ENCODE measurements around the gene CPNE2.

The CPNE2 gene

DNA sequence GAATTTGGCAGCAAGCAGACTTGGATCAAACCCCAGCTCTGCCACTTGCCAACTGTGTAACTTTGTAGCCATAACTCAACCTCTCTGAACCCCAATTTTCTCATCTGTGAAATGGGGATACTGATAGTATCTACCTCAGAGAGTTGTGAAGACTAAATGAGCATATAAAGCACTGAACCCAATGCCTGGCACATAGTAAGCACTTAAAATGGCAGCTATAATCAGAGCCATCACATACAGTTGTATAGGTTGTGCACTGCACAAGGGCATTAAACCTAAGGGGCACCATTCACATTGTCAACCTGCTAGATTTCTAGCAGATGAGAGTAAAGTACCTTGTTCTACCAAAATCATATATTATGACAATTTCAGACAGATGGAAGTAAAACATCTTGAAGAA, 10.6 kb upstream of the CPNE2 start:
- TF ChIP-seq, protein P1, sequence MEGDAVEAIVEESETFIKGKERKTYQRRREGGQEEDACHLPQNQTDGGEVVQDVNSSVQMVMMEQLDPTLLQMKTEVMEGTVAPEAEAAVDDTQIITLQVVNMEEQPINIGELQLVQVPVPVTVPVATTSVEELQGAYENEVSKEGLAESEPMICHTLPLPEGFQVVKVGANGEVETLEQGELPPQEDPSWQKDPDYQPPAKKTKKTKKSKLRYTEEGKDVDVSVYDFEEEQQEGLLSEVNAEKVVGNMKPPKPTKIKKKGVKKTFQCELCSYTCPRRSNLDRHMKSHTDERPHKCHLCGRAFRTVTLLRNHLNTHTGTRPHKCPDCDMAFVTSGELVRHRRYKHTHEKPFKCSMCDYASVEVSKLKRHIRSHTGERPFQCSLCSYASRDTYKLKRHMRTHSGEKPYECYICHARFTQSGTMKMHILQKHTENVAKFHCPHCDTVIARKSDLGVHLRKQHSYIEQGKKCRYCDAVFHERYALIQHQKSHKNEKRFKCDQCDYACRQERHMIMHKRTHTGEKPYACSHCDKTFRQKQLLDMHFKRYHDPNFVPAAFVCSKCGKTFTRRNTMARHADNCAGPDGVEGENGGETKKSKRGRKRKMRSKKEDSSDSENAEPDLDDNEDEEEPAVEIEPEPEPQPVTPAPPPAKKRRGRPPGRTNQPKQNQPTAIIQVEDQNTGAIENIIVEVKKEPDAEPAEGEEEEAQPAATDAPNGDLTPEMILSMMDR (IDR thresholded peaks at IDR 0.05; ENCODE audit: low read depth, low read length, missing control alignments) = no peak
- no peak for DNase-seq (ENCODE audit: low read depth)

DNA sequence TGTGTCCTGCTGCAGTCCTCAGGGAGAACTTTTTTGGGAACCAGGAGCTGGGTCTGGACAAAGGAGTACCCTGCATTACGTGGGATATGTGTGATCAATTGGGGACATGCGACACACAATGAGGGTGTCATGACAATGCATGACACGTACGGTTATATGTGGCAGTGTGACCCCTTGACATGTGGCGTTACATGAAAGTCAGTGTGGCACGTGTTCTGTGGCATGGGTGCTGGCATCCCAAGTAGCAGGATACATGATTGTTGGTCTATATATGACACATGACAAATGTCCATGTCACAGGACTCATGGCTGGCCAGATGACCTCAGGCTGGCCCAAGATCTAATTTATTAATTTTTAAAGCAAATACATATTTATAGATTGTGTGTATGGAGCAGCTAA, 9.7 kb upstream of the CPNE2 start:
- TF ChIP-seq, protein P1 (IDR thresholded peaks at IDR 0.05; ENCODE audit: low read depth, low read length, missing control alignments) = no peak
- DNase-seq (ENCODE audit: low read depth) = no peak
- no peak overlapping the region for H3K4me3 ChIP-seq (ENCODE audit: low read depth, low read length)

More for the DNA sequence above, 10.6 kb upstream of the CPNE2 start:
- H3K4me3 ChIP-seq (ENCODE audit: low read depth, low read length) = no peak overlapping the region

DNA sequence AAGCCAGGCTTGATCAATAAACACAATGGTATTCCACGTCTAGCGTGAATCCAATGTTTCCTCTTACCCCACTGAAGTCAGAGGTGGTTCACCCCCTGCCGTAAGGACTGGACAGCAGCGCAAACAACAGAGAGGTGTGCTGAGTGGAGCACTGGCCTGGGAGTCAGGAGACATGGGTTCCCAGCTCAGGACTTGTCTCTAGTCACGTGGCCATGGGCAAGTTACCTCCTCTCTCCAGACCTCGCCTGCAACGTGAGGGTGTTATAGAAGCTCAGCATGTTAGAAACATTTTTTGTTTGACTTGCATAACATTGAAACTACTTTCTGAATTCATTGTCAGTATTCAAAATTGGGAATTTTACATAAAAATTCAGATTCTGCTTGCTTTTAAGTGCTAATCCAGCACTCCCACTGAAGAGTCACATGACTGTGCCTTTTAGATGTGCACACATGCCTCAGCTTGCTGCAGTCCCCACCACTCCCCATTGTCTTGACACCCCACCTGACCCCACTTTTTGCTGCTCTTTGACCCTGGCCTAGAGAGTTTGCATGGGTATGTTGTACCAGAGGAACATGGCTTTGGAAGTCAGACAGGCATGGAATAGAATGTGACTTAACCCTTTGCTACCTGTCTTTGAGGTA, 8.8 kb upstream of the CPNE2 start:
- no peak overlapping the region for H3K4me3 ChIP-seq (ENCODE audit: low read depth, low read length)
- DNase-seq (ENCODE audit: low read depth) = no peak
- TF ChIP-seq, protein P1 (IDR thresholded peaks at IDR 0.05; ENCODE audit: low read depth, low read length, missing control alignments) = no peak

DNA sequence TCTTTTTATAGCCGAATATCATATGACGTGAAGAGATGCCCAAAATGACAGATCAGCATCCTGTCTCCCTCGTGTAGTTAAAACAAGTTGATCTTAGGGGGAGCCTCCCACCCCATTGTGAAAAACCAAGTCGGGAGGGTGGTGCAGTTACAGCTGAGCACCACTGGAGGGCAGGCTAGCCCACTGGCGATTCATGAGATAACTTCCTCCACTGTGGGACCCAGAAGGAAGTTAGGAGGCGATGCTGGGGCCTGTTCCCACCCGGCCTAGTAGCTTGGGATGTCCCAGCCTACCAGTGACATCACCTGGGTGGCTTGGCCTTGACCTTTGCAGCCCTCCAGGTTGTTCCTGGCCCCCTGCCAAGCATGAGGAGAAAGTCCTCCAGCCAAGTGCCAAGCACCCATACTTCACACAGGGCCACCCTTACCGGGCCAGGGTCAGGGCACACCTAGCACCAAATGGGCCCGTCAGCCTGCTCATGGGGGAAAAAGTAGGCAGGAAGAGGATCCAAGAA, 8.1 kb upstream of the CPNE2 start:
- DNase-seq (ENCODE audit: low read depth) = peak; percentile 48
- TF ChIP-seq, protein P1 (IDR thresholded peaks at IDR 0.05; ENCODE audit: low read depth, low read length, missing control alignments) = peak; percentile 98
- no peak overlapping the region for H3K4me3 ChIP-seq (ENCODE audit: low read depth, low read length)

DNA sequence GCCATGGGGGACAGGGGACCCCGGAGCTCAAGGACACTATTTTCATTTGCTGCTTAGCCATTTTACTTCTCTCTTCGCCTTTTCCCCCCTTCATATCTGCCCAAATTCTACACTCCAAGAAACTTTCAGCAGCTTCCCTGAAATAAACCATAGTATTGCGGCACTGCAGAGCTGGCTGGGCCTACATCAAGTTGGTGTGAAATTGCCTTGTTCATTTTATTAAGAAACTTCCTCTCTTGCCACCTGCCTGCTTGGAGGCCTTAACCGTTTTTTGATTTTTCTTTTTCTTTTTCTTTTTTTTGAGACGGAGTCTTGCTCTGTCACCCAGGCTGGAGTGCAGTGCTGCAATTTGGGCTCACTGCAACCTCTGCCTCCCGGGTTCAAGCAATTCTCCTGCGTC, 7.4 kb upstream of the CPNE2 start:
- TF ChIP-seq, protein P1 (IDR thresholded peaks at IDR 0.05; ENCODE audit: low read depth, low read length, missing control alignments) = no peak
- H3K4me3 ChIP-seq (ENCODE audit: low read depth, low read length) = no peak overlapping the region
- no peak for DNase-seq (ENCODE audit: low read depth)

DNA sequence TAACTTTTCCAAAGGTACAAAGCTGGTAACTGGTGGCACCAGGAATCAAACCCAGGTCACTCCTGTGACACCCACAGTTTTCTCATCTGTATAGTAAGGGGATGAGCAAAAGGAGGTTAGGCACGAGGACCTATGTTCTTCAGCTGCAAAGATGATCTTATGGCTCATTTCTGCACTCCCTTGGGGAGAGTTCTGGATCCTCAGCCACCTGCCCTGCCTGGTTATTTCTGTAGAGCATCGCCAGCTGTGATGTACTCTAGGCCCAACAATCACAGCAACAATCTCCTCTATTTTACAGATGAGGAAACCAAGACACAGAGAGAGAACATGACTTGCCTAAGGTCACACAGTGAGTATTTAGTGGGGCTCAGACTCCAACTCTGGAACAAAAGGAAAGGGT, 5.4 kb upstream of the CPNE2 start:
- H3K4me3 ChIP-seq (ENCODE audit: low read depth, low read length) = no peak overlapping the region
- no peak for DNase-seq (ENCODE audit: low read depth)
- TF ChIP-seq, protein P1 (IDR thresholded peaks at IDR 0.05; ENCODE audit: low read depth, low read length, missing control alignments) = no peak

DNA sequence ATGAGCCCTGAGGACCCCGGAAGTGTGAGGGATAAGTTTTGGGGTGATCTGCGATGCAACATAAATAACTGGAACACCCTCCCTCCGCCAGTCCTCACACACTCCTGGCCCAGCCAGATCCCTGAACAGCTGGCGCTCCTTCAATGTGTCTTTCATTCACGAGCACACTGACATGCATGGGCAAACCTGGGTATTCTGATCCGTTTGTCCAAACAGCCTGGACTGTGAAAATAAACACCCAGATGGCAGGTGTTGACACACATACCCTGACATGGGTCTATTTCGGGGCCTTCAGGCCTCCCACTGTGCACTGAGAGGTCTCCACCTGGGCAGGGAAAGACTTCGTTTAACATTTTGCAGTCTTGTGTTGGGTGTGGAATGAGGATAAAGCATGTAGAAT, 3.0 kb upstream of the CPNE2 start:
- DNase-seq (ENCODE audit: low read depth) = no peak

More for the DNA sequence above, 3.0 kb upstream of the CPNE2 start:
- H3K4me3 ChIP-seq (ENCODE audit: low read depth, low read length) = no peak overlapping the region
- TF ChIP-seq, protein P1 (IDR thresholded peaks at IDR 0.05; ENCODE audit: low read depth, low read length, missing control alignments) = no peak

Data from GM12864 (cell line).